Panc1 (cell line): Measurements from ENCODE around the gene ECI1. TPM values are rescaled to one million over a fixed set of nuclear protein-coding genes. Genes with fewer than 3 reads are reported as not detected.

Source experiments
- ATAC-seq: fragments of 200-7000 bp; cut with Tn5 transposase; 2 replicates; pipeline ENCODE4 v1.9.1; 2020; ENCODE audit warnings: mild to moderate bottlenecking, moderate library complexity
- BruUV-seq: library from RNA; stranded (reverse); fragments of 400-500 nt; replicated peaks from 2 replicates; lab custom pipeline; 2021; lab: Mats Ljungman, UMichigan
- CTCF ChIA-PET: fragments of 300-600 bp; sonication (Branson Sonifier 250); formaldehyde crosslinking; loops from one replicate; lab custom pipeline; 2022; ENCODE audit warnings: antibody characterized with exemption; lab: Charles Lee
- POLR2A ChIA-PET: fragments of 300-600 bp; sonication (Branson Sonifier 250); formaldehyde crosslinking; loops from one replicate; lab custom pipeline; 2022; ENCODE audit warnings: antibody characterized with exemption; lab: Charles Lee
- DNase-seq: peaks from one replicate; pipeline ENCODE4 v3.0.0-alpha.2; 2010; ENCODE audit warnings: low read depth, low spot score
- H3K27ac ChIP-seq: 2 replicates; pipeline ENCODE4 v1.5.1; 2011; ENCODE audit warnings: mild to moderate bottlenecking, low read length, inconsistent platforms
- H3K27me3 ChIP-seq: fragments of 200-500 bp; sonication (Bioruptor generic); 2 replicates; pipeline ENCODE4 v1.6.0; 2014; ENCODE audit warnings: low read length, inconsistent platforms; ENCODE audit not compliant: control insufficient read depth, insufficient read depth
- H3K36me3 ChIP-seq: fragments of 200-500 bp; sonication (Bioruptor generic); 2 replicates; pipeline ENCODE4 v1.5.1; 2014; ENCODE audit warnings: inconsistent platforms, mild to moderate bottlenecking, low read length, moderate library complexity; ENCODE audit not compliant: control insufficient read depth, insufficient read depth
- H3K4me1 ChIP-seq: 2 replicates; pipeline ENCODE4 v1.5.1; 2011; ENCODE audit warnings: inconsistent platforms, mild to moderate bottlenecking, low read length, moderate library complexity; ENCODE audit not compliant: control insufficient read depth, insufficient read depth
- H3K4me3 ChIP-seq, 2 experiments: 2 replicates each; pipeline ENCODE4 v1.5.1; 2011 to 2012; ENCODE audit warnings: low read depth in 2 of 2, low read length in 2 of 2, mild to moderate bottlenecking in 2 of 2, inconsistent platforms in 1 of 2, moderate library complexity in 1 of 2
- H3K9me3 ChIP-seq: fragments of 200-500 bp; sonication (Bioruptor generic); 2 replicates; pipeline ENCODE4 v1.5.1; 2014; ENCODE audit warnings: low read depth, mild to moderate bottlenecking, inconsistent platforms, low read length, moderate library complexity; ENCODE audit not compliant: control insufficient read depth, insufficient read depth
- POLR2AphosphoS5 ChIP-seq: IDR thresholded peaks from 2 replicates; pipeline ENCODE4 v1.6.1; 2012; ENCODE audit warnings: mild to moderate bottlenecking, low read depth, low read length, moderate library complexity
- SIN3A ChIP-seq: IDR thresholded peaks from 2 replicates; pipeline ENCODE4 v1.6.1; 2012; ENCODE audit warnings: low read depth, mild to moderate bottlenecking, low read length, moderate library complexity, borderline replicate concordance; ENCODE audit not compliant: insufficient read depth
- TCF7L2 ChIP-seq: IDR thresholded peaks from 2 replicates; pipeline ENCODE4 v1.6.1; 2011; ENCODE audit warnings: mild to moderate bottlenecking, low read depth, low read length, inconsistent platforms
- in situ Hi-C: cut with HindIII; loops from 2 replicates; pipeline ENCODE4 v1.10.0; 2016; ENCODE audit warnings: low sequenced_read_pairs, low pct_unique_long_range_greater_than_20kb
- intact Hi-C: fragments of 100-400 bp; cut with micrococcal nuclease; formaldehyde crosslinking; loops from one replicate; pipeline ENCODE4 v1.10.0; 2022; ENCODE audit not compliant: unreplicated experiment
- total RNA-seq: library from RNA; stranded (reverse); gene quantifications from one replicate; pipeline ENCODE4 v1.2.1, GENCODE V29; 2021; ENCODE audit not compliant: unreplicated experiment
- TF ChIP-seq, protein P1 (sequence below): fragments of 450-650 bp; IDR thresholded peaks from 2 replicates; pipeline ENCODE4 v1.5.1; 2017; ENCODE audit warnings: mild to moderate bottlenecking
- TF ChIP-seq, protein P2 (sequence below), 2 experiments: IDR thresholded peaks; 2 replicates each; pipeline ENCODE4 v1.6.1; 2011 to 2012; ENCODE audit warnings: low read depth in 2 of 2, control low read depth in 1 of 2, low read length in 1 of 2, mild to moderate bottlenecking in 1 of 2, moderate library complexity in 1 of 2; ENCODE audit not compliant: insufficient read depth in 1 of 2

Gene ECI1
- total RNA-seq, 1 experiment from 2014 or later: 117 TPM

DNA sequence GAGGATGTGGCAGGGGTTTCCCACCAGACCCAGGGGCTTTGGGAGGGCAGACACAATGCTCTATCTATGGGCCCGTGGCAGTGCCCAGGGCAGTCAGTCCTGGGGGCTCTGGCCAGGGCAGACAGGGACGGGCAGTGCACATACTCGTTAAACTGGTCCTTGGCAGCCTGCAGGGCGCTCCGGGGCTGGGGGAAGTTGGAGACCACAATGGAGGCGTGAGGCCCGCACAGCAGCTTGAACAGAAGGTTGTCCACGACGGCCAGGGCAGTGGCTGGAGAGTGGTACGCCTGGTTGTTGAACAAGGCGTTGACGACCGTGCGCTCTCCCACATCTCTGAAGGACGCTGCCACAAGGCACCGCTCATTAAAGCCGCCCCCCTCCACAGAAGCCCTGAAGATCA, 35.2 kb upstream of the ECI1 start:
- H3K27ac ChIP-seq: no peak overlapping the region
- H3K27me3 ChIP-seq: no peaks in the 10 kb centered on the region
- BruUV-seq: no TSS peak
- no peaks in the 10 kb centered on the region for H3K9me3 ChIP-seq
- CTCF ChIA-PET: no interaction called here
- POLR2A ChIA-PET: no interaction called here
- ATAC-seq: no peak
- H3K4me1 ChIP-seq: no peaks in the 10 kb centered on the region
- H3K36me3 ChIP-seq: no peaks in the 10 kb centered on the region
- in situ Hi-C loops: no loop called here
- H3K4me3 ChIP-seq: no peak overlapping the region
- TF ChIP-seq, protein P1, sequence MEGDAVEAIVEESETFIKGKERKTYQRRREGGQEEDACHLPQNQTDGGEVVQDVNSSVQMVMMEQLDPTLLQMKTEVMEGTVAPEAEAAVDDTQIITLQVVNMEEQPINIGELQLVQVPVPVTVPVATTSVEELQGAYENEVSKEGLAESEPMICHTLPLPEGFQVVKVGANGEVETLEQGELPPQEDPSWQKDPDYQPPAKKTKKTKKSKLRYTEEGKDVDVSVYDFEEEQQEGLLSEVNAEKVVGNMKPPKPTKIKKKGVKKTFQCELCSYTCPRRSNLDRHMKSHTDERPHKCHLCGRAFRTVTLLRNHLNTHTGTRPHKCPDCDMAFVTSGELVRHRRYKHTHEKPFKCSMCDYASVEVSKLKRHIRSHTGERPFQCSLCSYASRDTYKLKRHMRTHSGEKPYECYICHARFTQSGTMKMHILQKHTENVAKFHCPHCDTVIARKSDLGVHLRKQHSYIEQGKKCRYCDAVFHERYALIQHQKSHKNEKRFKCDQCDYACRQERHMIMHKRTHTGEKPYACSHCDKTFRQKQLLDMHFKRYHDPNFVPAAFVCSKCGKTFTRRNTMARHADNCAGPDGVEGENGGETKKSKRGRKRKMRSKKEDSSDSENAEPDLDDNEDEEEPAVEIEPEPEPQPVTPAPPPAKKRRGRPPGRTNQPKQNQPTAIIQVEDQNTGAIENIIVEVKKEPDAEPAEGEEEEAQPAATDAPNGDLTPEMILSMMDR: no peak
- TF ChIP-seq, protein P2, sequence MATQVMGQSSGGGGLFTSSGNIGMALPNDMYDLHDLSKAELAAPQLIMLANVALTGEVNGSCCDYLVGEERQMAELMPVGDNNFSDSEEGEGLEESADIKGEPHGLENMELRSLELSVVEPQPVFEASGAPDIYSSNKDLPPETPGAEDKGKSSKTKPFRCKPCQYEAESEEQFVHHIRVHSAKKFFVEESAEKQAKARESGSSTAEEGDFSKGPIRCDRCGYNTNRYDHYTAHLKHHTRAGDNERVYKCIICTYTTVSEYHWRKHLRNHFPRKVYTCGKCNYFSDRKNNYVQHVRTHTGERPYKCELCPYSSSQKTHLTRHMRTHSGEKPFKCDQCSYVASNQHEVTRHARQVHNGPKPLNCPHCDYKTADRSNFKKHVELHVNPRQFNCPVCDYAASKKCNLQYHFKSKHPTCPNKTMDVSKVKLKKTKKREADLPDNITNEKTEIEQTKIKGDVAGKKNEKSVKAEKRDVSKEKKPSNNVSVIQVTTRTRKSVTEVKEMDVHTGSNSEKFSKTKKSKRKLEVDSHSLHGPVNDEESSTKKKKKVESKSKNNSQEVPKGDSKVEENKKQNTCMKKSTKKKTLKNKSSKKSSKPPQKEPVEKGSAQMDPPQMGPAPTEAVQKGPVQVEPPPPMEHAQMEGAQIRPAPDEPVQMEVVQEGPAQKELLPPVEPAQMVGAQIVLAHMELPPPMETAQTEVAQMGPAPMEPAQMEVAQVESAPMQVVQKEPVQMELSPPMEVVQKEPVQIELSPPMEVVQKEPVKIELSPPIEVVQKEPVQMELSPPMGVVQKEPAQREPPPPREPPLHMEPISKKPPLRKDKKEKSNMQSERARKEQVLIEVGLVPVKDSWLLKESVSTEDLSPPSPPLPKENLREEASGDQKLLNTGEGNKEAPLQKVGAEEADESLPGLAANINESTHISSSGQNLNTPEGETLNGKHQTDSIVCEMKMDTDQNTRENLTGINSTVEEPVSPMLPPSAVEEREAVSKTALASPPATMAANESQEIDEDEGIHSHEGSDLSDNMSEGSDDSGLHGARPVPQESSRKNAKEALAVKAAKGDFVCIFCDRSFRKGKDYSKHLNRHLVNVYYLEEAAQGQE (IDR thresholded peaks at IDR 0.05; ENCODE audit: insufficient read depth in 1 of 2, low read depth in 2 of 2, low read length in 1 of 2): no peak
- no peak for DNase-seq
- intact Hi-C loops: no loop called here

DNA sequence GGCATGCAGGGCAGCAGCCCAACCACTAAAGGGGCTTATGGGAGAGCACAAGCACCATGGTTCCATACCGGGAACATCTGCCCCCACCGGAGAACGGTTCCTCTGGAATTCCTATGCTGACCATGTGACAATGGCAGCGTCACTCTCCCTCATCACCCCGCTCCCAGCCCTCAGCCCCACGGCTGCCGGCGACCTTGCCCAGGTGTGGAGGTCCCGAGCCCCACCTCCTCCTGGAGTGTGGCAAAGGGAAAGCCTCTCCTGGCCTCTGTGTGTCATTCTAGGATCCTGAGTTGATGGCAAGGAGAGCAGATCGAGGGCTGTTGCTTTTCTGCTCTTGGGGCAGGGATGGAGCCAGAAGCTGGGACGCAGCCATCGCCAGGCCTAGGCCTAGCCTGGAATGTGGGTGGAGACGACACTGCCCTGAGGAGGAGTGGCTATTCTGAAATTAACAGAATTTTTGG, 34.4 kb upstream of the ECI1 start:
- Histone ChIP-seq H3K4me1 (no peaks in the 10 kb centered on the region), H3K27ac (no peak overlapping the region), H3K27me3 (no peaks in the 10 kb centered on the region), H3K9me3 (no peaks in the 10 kb centered on the region), H3K36me3 (no peaks in the 10 kb centered on the region), H3K4me3 (no peak overlapping the region)
- DNase-seq (no peak), ATAC-seq (no peak)
- no TSS peak for BruUV-seq
- no peak for TF ChIP-seq TCF7L2
- TF ChIP-seq POLR2AphosphoS5: no peak
- TF ChIP-seq, protein P1: no peak
- TF ChIP-seq, protein P2 (IDR thresholded peaks at IDR 0.05; ENCODE audit: insufficient read depth in 1 of 2, low read depth in 2 of 2, low read length in 1 of 2): no peak
- TF ChIP-seq SIN3A: no peak
- intact Hi-C loops (no loop called here), in situ Hi-C loops (no loop called here)
- ChIA-PET CTCF (no interaction called here), POLR2A (no interaction called here)
